HL-60/S4 treated with phorbol 12-myristate 13-acetate at 8.2 ng/mL for 4 days and 3 days (cell line): ENCODE results near the gene TAF11L6.
"Not testable (repeated sequence)": the region's sequence is repeated elsewhere in the genome, so short reads cannot be mapped to it uniquely, and the experiment has no call there.

ENCODE experiments used
- in situ Hi-C: fragments of 300-500 bp; cut with MboI; formaldehyde crosslinking; loops from 2 replicates; pipeline ENCODE4 v1.15.0; 2022; ENCODE audit warnings: low sequenced_read_pairs

The TAF11L6 gene

DNA sequence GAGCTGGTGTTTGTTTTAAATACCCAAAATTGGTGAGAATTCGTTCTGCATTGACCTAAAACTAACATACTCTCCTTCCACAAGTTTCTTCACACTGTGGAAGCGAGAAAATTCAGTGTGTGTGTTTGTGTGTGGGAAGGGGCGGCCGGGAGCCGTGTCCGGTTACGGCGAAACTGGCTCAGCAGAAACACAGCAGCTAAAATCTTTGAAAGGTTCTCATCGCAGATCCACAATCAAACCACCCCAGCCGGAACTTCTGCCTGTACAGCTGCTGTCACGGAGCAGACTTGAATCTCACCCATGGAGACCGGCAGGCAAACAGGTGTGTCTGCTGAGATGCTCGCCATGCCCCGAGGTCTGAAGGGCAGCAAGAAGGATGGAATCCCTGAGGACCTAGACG, at the start of gene TAF11L6:
Gene TAF11L6 (plus strand): TSS at position 301 of the 400 bp plus-strand sequence.
- in situ Hi-C loops = not testable (repeated sequence)

GRCh38 chr5:17481378-17481777, 47.1 kb upstream of the TAF11L6 start:
- in situ Hi-C loops = no loop called here

GRCh38 chr5:17482790-17483189, 45.7 kb upstream of the TAF11L6 start:
- in situ Hi-C loops = no loop called here

GRCh38 chr5:17486464-17487173, 41.9 kb upstream of the TAF11L6 start:
- in situ Hi-C loops = not testable (repeated sequence)

DNA sequence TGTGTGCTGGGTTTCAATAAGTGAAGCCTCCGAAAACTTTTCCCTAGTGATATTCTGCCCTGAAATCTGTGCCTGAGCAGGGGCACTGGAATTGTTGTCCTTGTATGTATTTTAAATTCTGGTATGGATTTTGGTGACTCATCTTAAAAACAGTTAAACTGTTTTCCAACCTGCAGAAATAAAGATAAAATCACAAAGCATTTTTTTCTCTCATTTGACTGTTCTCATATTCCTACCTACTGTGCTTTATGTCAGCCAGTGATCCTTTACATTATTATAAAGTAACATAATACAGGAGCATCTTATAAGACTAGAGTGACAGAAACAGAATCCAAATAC, 41.3 kb upstream of the TAF11L6 start:
- in situ Hi-C loops = no loop called here

DNA sequence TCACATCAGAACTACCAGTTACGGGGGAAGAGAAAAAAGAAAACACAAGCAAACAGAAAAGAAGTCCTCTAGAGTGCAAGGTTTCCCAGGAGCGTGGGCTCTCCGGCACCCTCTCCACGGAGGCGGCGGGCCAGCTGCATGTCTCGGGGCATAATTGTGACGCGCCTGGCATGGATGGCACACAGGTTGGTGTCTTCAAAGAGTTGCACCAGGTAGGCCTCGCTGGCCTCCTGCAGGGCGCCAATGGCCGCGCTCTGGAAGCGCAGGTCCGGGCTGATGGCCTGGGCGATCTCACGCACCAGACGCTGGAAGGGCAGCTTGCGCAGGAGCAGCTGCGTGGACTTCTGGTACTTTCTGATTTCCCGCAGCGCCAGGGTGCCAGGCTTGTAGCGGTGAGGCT, 37.2 kb upstream of the TAF11L6 start:
- in situ Hi-C loops = not testable (repeated sequence)

DNA sequence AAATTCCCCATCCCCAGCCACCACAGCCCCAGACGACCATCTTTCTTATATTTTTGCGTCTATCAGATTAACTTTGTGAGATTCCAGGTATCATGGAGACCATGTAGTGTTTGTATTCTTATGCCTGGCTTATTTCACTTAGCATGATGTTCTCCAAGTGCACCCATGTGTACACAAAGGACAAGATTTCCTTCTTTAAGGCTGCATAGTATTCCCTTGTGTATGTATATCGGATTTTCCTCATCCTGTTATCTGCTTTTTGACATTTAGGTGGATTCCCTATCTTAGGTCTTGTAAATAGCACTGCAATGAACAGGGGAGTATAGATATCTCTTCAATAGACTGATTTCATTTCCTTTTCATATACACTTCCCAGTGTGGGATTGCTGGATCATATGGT, 35.7 kb upstream of the TAF11L6 start:
- in situ Hi-C loops = no loop called here

- in situ Hi-C loops = no loop called here
Observed at GRCh38 chr5:17497446-17497845, 31.0 kb upstream of the TAF11L6 start.

- in situ Hi-C loops = not testable (repeated sequence)
Observed at GRCh38 chr5:17497931-17498330, 30.5 kb upstream of the TAF11L6 start, which contains the start of gene TAF11L2. TSS of gene TAF11L2 (plus strand) at chr5:17498231.

GRCh38 chr5:17511775-17512325, 16.6 kb upstream of the TAF11L6 start:
- in situ Hi-C loops = no loop called here

DNA sequence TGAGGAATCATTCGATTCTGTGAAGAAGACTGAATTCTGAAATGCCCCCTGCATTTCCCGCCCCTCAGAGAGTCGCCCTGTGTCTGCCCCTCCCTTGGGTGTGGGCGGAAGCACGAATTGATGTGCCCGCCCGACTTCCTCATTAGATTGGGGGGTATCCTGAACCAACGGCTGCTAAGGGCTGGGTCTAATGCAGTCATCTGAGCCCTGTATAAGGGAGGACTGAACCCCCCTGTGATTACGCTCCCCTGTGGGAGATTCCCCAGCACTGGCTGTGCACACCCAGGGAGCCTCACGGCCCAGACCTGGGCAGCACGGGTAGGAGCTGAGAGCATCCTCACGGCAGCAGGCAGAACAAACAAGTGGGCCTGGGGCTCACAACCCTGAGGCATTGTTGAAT, 10.9 kb upstream of the TAF11L6 start:
- in situ Hi-C loops = not testable (repeated sequence)

- in situ Hi-C loops = not testable (repeated sequence)
Observed at GRCh38 chr5:17518067-17518466, 10.4 kb upstream of the TAF11L6 start, which contains the start of gene TAF11L3. TSS of gene TAF11L3 (plus strand) at chr5:17518367.

DNA sequence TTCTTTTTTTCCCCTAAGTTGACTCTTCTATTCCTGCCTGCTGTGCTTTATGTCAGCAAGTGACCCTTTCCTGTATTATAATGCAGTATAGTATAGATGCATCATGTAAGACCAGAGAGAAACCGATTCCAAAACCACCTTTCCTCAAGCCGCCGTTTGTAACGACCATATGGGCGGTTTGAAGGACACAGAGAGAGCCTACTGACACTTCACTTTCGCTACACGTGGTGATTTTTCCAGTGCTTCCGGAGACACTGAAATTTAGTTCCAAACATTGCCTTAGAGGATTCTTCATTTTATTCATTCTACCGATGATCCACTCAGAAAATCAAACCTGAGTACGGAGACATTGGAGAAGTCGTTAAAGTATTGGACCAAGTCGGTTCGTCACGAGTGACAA, 9.0 kb upstream of the TAF11L6 start:
- in situ Hi-C loops = not testable (repeated sequence)

- in situ Hi-C loops = not testable (repeated sequence)
Observed at GRCh38 chr5:17521501-17521900, 7.0 kb upstream of the TAF11L6 start, which contains the start of gene TAF11L4. TSS of gene TAF11L4 (plus strand) at chr5:17521801.

- in situ Hi-C loops = not testable (repeated sequence)
Observed at GRCh38 chr5:17524935-17525334, 3.5 kb upstream of the TAF11L6 start, which contains the start of gene TAF11L5. TSS of gene TAF11L5 (plus strand) at chr5:17525235.

GRCh38 chr5:17526504-17526903, 2.0 kb upstream of the TAF11L6 start:
- in situ Hi-C loops = not testable (repeated sequence)
